ES-I3 (cell line): Measurements from ENCODE around the gene FSTL4.

ENCODE experiments used
- H3K36me3 ChIP-seq: 2 replicates; pipeline ENCODE4 v1.6.1; 2013; ENCODE audit warnings: mild to moderate bottlenecking, low read length, control low read depth, moderate library complexity; ENCODE audit not compliant: insufficient read depth
- H3K4me1 ChIP-seq: 2 replicates; pipeline ENCODE4 v1.6.1; 2013; ENCODE audit warnings: mild to moderate bottlenecking, control low read depth, low read length; ENCODE audit not compliant: insufficient read depth
- H3K9ac ChIP-seq: 2 replicates; pipeline ENCODE4 v1.6.1; 2013; ENCODE audit warnings: low read depth, mild to moderate bottlenecking, low read length, moderate library complexity
- H3K9me3 ChIP-seq: 2 replicates; pipeline ENCODE4 v1.6.1; 2013; ENCODE audit warnings: mild to moderate bottlenecking, low read length, moderate library complexity; ENCODE audit not compliant: control insufficient read depth, insufficient read depth

Gene FSTL4

GRCh38 chr5:133478199-133478985, 133.9 kb downstream of the FSTL4 start:
- H3K4me1 ChIP-seq = no peaks in the 10 kb centered on the region
- no peaks in the 10 kb centered on the region for H3K9me3 ChIP-seq
- no peaks in the 10 kb centered on the region for H3K36me3 ChIP-seq

DNA sequence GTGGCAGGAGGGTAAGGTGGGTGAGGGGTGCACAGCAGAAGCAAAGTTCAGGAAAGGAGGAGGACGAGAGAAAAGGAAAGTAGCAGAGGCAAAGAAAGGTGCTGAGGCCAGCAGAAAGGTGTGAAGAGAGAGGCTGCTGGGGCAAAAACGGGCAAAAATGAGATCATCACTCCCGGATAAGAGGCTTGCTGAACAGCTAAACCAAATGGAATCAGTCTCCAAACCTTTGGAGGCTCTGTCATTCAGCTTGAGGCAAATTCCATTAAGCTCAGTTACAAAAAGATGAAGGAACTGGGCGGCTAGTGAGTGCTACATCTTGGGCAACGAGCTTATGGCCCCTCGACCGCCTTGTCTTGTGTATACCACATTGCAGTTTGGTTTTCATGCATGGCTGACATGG, 136.4 kb downstream of the FSTL4 start:
- Histone ChIP-seq H3K9me3 (no peaks in the 10 kb centered on the region), H3K4me1 (no peaks in the 10 kb centered on the region), H3K9ac (no peak overlapping the region), H3K36me3 (no peaks in the 10 kb centered on the region)

More at GRCh38 chr5:133478199-133478985, 133.9 kb downstream of the FSTL4 start:
- no peak overlapping the region for H3K9ac ChIP-seq

DNA sequence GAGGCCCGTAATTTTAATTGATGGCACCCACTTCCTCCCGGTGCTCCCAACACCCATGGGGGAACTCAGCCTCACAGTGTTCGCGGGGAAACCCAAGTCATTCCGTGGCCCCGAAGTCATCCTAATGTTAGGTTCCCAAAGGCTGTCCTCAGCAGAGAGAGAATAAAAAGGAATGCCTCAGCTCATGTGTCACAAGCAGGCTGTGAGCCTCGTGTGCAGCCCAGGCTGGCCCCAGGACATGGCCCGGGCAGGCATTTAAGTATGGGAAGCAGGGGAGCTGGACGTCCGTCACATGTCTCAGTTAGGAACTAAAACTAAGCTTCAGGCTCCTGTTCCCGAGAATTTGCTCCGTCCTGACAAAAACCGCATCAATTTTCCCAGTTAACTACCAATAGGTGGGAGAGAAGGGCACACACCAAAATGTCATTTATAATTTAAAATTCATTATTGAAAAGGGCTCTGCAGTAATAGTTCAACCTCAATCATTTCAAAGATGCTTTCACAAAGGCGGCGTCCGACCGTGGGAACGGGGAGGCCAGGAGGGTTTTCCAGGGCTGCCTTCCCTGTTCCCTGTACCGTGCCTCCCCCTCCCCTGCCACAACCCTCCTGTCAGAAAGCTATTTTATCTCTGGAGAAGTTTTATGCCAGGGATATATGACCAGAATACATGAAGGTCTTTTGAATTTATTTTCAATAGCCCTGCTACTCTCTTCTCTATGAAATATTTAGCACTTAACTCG, 137.3 kb downstream of the FSTL4 start:
- no peak overlapping the region for H3K9ac ChIP-seq
- H3K36me3 ChIP-seq = no peaks in the 10 kb centered on the region
- no peaks in the 10 kb centered on the region for H3K9me3 ChIP-seq
- no peaks in the 10 kb centered on the region for H3K4me1 ChIP-seq

- H3K4me1 ChIP-seq = no peaks in the 10 kb centered on the region
- H3K9ac ChIP-seq = no peak overlapping the region
- H3K9me3 ChIP-seq = no peaks in the 10 kb centered on the region
- H3K36me3 ChIP-seq = no peaks in the 10 kb centered on the region
Measured at GRCh38 chr5:133473291-133473690, 139.1 kb downstream of the FSTL4 start.

GRCh38 chr5:133472829-133473228, 139.5 kb downstream of the FSTL4 start:
- Histone ChIP-seq H3K4me1 (peaks cover 1% of the 10 kb centered on the region; the same call in 1 of the 2 replicates), H3K9me3 (no peaks in the 10 kb centered on the region), H3K9ac (no peak overlapping the region), H3K36me3 (no peaks in the 10 kb centered on the region; the same call in 1 of the 2 replicates)

- Histone ChIP-seq H3K4me1 (peaks cover 5% of the 10 kb centered on the region), H3K9me3 (no peaks in the 10 kb centered on the region), H3K36me3 (no peaks in the 10 kb centered on the region; the same call in 1 of the 2 replicates), H3K9ac (no peak overlapping the region)
Measured at GRCh38 chr5:133471699-133472098, 140.6 kb downstream of the FSTL4 start.

DNA sequence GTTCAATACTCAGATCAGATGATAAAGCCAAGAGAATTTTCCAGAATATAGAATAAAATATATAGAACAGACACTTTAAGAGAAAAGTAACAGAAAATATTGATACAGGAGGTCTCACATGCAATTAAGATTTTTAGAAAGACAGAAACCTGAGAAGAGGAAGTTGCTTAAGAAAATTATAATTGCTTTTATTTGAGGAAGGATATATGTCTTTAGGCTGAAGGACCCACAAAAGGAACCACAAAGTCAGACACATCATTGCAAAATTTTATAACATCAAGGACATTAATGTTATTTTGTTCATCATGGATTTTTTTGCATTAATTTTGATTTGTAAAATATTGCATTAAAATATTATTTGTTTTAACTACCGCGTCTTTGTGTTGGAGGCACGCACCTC, 141.5 kb downstream of the FSTL4 start:
- H3K4me1 ChIP-seq = peaks cover 5% of the 10 kb centered on the region
- H3K9ac ChIP-seq = no peak overlapping the region
- H3K9me3 ChIP-seq = no peaks in the 10 kb centered on the region
- no peaks in the 10 kb centered on the region; the same call in 1 of the 2 replicates for H3K36me3 ChIP-seq

- no peak overlapping the region for H3K9ac ChIP-seq
Measured at GRCh38 chr5:133469846-133470245, 142.5 kb downstream of the FSTL4 start.

DNA sequence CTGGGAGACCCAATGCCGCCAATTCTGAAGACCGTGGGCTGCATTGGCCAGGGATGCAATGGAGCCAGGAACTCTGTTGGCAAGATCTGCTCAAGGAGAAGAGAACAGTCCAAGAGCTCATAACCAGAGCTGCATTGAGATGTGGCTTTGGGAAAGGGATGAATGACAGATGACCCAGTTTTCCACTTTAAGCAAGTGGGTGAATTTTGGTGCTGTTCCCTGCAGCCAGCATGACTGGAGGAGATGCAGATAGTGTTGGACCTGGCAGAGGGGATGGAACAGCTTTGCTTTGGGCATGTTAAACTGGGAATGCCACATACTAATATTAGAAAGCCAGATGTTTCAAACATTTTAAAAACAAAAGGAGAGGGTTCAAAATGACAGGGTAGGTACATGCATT, 143.1 kb downstream of the FSTL4 start:
- peaks cover 5% of the 10 kb centered on the region for H3K4me1 ChIP-seq
- H3K9ac ChIP-seq = no peak overlapping the region
- H3K36me3 ChIP-seq = no peaks in the 10 kb centered on the region; the same call in 1 of the 2 replicates
- no peaks in the 10 kb centered on the region for H3K9me3 ChIP-seq

More at GRCh38 chr5:133469846-133470245, 142.5 kb downstream of the FSTL4 start:
- Histone ChIP-seq H3K9me3 (no peaks in the 10 kb centered on the region), H3K36me3 (no peaks in the 10 kb centered on the region; the same call in 1 of the 2 replicates), H3K4me1 (peaks cover 5% of the 10 kb centered on the region)

DNA sequence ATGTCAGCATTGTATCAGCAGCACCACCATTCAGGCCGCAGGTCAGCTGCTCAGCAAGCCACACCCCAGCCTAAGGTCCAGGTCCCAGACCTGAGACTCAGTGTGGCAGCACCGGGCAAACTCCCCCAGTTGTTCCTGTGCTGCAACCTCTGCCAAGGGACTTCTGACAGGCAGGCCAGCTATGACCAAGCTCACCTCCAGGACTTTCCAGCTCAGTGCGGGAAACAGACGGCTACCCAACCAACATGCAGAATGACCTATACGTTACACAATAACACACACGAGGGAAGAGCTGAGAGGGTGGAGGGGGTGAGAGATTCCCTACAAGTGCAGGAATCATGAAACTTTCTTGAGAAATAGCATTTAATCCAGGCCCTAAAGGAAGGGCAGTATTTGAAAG, 143.7 kb downstream of the FSTL4 start:
- no peaks in the 10 kb centered on the region; the same call in 1 of the 2 replicates for H3K36me3 ChIP-seq
- H3K9me3 ChIP-seq = no peaks in the 10 kb centered on the region
- no peak overlapping the region for H3K9ac ChIP-seq
- peaks cover 5% of the 10 kb centered on the region for H3K4me1 ChIP-seq

GRCh38 chr5:133467826-133468463, 144.4 kb downstream of the FSTL4 start:
- Histone ChIP-seq H3K9ac (no peak overlapping the region), H3K4me1 (peaks cover 5% of the 10 kb centered on the region), H3K9me3 (no peaks in the 10 kb centered on the region), H3K36me3 (no peaks in the 10 kb centered on the region; the same call in 1 of the 2 replicates)

- peaks cover 5% of the 10 kb centered on the region for H3K4me1 ChIP-seq
- no peaks in the 10 kb centered on the region for H3K9me3 ChIP-seq
- H3K36me3 ChIP-seq = no peaks in the 10 kb centered on the region; the same call in 1 of the 2 replicates
- no peak overlapping the region for H3K9ac ChIP-seq
Measured at GRCh38 chr5:133467335-133467779, 145.0 kb downstream of the FSTL4 start.

GRCh38 chr5:133466556-133467334, 145.6 kb downstream of the FSTL4 start:
- no peaks in the 10 kb centered on the region for H3K9me3 ChIP-seq
- H3K36me3 ChIP-seq = no peaks in the 10 kb centered on the region; the same call in 1 of the 2 replicates
- H3K9ac ChIP-seq = no peak overlapping the region
- peaks cover 5% of the 10 kb centered on the region for H3K4me1 ChIP-seq

DNA sequence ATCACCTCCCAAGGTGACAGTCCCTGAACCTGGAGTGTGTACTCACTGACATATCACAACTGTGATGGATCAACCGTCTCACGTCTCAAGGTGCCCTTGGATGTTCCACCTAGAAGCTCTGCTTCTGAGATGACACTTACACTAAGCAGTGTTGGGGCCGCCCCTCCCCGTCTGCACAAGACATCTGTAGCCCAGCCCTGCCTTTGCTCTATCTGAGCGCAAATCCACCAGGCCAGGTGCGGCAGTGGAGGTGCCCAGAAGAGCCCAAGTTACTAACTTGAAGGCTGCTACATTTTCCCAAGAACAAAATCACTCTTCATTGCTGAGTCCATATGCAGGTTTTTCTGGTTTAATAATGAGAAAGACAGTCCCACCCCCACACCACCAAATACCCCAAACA, 148.3 kb downstream of the FSTL4 start:
- peaks cover 5% of the 10 kb centered on the region for H3K4me1 ChIP-seq
- H3K9me3 ChIP-seq = no peaks in the 10 kb centered on the region
- H3K36me3 ChIP-seq = no peaks in the 10 kb centered on the region; the same call in 1 of the 2 replicates
- no peak overlapping the region for H3K9ac ChIP-seq
